Measurements from ENCODE around the gene HSD11B1L.

The HSD11B1L gene

DNA sequence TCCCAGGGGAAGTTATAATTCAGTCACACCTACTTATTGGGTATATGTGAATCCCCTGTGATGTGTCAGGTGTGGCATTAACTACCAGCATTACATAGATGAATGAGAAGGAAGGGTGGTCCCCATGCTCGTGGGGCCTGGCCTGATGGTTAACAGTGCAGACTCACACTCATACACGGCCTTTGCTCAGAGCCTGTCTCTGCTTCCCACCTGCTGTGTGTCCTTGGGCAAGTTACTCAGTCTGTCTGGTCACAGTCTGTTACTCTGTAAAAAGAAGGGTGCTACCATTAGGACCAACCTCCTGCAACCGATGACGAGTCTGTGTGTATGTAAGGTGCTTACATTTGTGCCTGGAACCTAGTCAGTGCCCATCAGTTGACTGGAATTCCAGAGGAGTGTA is 34.1 kb upstream of the HSD11B1L start:
- no peaks in the 10 kb centered on the region for H3K9me3 ChIP-seq (ENCODE audit: control insufficient read depth in 1 of 2, low read length in 2 of 2)

DNA sequence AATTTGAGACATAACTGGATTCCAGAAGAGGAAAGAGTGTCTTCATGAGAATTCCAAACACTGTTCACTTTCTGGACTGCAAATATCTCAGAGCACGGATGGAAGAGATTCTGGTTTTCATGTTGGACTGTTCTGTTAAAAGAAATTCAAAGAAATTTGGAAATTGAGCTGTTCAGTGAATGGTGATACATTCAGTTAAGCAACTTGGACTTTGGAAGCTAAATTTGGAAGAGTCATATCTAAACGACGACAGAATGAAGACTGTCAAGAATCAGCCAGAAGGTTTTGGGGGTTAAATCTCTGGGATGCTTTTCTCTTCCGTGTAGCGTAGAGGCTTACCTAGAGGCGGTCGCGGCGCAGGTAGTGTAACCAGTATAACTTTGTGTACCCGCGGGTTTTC is 32.4 kb upstream of the HSD11B1L start:
- no peak overlapping the region for H3K4me3 ChIP-seq (ENCODE audit: low read depth in 1 of 2, low read length in 2 of 2)
- no peaks in the 10 kb centered on the region for H3K4me1 ChIP-seq (ENCODE audit: control insufficient read depth in 1 of 2, insufficient read depth in 2 of 2, low read length in 2 of 2)
- H3K27ac ChIP-seq (ENCODE audit: low read length) = no peak overlapping the region
- peaks cover 77 to 83% of the 10 kb centered on the region in 2 donors for H3K36me3 ChIP-seq (ENCODE audit: control insufficient read depth in 1 of 2, insufficient read depth in 2 of 2, low read length in 2 of 2)
- H3K9me3 ChIP-seq (ENCODE audit: control insufficient read depth in 1 of 2, low read length in 2 of 2) = no peaks in the 10 kb centered on the region
- no peaks in the 10 kb centered on the region for H3K27me3 ChIP-seq (ENCODE audit: low read depth, low read length)

More for the DNA sequence above, 34.1 kb upstream of the HSD11B1L start:
- Histone ChIP-seq H3K4me1 (ENCODE audit: control insufficient read depth in 1 of 2, insufficient read depth in 2 of 2, low read length in 2 of 2) (no peaks in the 10 kb centered on the region), H3K4me3 (ENCODE audit: low read depth in 1 of 2, low read length in 2 of 2) (no peak overlapping the region), H3K27ac (ENCODE audit: low read length) (no peak overlapping the region), H3K36me3 (ENCODE audit: control insufficient read depth in 1 of 2, insufficient read depth in 2 of 2, low read length in 2 of 2) (peaks cover 78 to 82% of the 10 kb centered on the region in 2 donors), H3K27me3 (ENCODE audit: low read depth, low read length) (no peaks in the 10 kb centered on the region)

DNA sequence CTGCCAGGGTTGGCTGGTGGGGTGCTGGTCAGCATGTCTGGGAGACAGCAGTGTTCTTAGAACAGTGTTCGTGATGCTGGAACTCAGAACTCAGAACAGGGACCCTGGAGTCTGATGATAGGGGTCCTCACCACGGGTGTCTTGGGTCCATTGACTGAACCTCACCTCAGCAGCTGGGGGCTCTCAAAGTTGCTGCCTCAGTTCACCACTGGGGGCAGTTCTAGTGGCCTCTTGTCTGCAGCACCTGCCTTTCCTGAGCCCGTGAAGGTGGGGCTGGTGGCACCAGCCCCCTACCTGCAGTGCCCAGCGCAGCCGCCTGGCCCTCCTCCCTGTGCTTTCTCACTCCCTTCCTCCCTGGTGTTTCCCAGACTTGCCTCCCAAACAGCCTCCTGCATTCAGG is 29.5 kb upstream of the HSD11B1L start:
- Histone ChIP-seq H3K4me1 (ENCODE audit: control insufficient read depth in 1 of 2, insufficient read depth in 2 of 2, low read length in 2 of 2) (no peaks in the 10 kb centered on the region), H3K36me3 (ENCODE audit: control insufficient read depth in 1 of 2, insufficient read depth in 2 of 2, low read length in 2 of 2) (peaks cover 75 to 87% of the 10 kb centered on the region in 2 donors), H3K9me3 (ENCODE audit: control insufficient read depth in 1 of 2, low read length in 2 of 2) (no peaks in the 10 kb centered on the region), H3K27ac (ENCODE audit: low read length) (no peak overlapping the region), H3K27me3 (ENCODE audit: low read depth, low read length) (no peaks in the 10 kb centered on the region), H3K4me3 (ENCODE audit: low read depth in 1 of 2, low read length in 2 of 2) (no peak overlapping the region)

DNA sequence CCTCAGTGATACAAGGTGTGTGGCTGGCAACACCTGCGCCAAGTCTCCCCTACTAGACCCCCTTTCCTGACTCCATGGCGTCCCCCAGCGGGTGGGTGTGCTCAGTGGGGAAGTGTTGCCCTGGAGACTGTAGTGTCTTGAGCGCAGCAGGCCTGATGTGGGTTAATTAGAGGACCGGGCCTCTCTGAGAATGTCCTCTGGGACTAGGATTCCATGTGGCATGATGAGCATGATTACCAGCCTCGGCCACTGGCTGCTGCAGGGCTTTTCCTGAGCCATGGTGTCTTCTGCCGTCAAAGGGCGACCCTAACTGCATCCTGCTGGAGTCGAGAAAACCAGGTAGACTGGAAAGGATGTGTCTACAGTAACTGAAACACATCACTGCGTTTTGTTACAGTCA is 28.6 kb upstream of the HSD11B1L start:
- no peaks in the 10 kb centered on the region for H3K27me3 ChIP-seq (ENCODE audit: low read depth, low read length)
- H3K9me3 ChIP-seq (ENCODE audit: control insufficient read depth in 1 of 2, low read length in 2 of 2) = no peaks in the 10 kb centered on the region
- H3K36me3 ChIP-seq (ENCODE audit: control insufficient read depth in 1 of 2, insufficient read depth in 2 of 2, low read length in 2 of 2) = peaks cover 69 to 82% of the 10 kb centered on the region in 2 donors
- H3K4me3 ChIP-seq (ENCODE audit: low read depth in 1 of 2, low read length in 2 of 2) = no peak overlapping the region
- H3K27ac ChIP-seq (ENCODE audit: low read length) = no peak overlapping the region
- no peaks in the 10 kb centered on the region for H3K4me1 ChIP-seq (ENCODE audit: control insufficient read depth in 1 of 2, insufficient read depth in 2 of 2, low read length in 2 of 2)

DNA sequence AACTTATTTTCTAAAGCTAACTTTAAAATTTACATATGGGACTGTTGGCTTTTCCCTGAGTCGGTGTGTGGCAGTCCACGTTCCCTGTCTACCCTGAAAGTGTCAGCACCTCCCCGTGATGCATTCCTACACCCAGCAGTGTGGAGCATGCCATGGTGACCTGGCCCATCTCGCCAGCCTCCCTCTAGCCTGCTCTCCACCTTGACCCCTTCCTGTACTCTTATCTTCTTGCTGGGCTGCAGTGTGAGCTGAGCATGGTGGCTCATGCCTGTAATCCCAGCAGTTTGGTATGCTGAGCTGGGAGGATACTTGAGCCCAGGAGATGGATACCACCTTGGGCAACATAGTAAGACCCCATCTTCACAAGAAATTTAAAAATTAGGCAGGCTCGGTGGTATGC is 25.9 kb upstream of the HSD11B1L start:
- Histone ChIP-seq H3K9me3 (ENCODE audit: control insufficient read depth in 1 of 2, low read length in 2 of 2) (no peaks in the 10 kb centered on the region), H3K27me3 (ENCODE audit: low read depth, low read length) (no peaks in the 10 kb centered on the region), H3K36me3 (ENCODE audit: control insufficient read depth in 1 of 2, insufficient read depth in 2 of 2, low read length in 2 of 2) (peaks cover 63 to 85% of the 10 kb centered on the region in 2 donors), H3K4me3 (ENCODE audit: low read depth in 1 of 2, low read length in 2 of 2) (no peak overlapping the region), H3K27ac (ENCODE audit: low read length) (no peak overlapping the region), H3K4me1 (ENCODE audit: control insufficient read depth in 1 of 2, insufficient read depth in 2 of 2, low read length in 2 of 2) (no peaks in the 10 kb centered on the region)

DNA sequence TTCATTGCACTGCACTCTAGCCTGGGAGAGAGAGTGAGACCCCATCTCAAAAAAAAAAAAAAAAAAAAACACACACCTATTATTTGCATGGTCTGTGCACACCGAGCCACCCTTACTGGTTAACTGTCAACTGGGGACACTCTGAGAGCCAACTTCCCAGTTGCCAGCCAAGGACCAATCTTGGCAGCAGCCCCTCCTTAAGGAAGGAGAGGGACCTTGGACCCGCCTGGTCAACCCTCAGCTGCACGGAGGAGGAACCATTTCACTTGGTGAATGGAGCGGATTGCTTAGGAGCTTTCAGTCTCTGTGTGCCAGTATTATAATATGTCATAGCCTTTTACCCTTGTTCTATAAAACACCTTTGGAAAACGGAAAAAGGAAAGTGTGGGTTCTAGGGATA is 25.4 kb upstream of the HSD11B1L start:
- no peak overlapping the region for H3K4me3 ChIP-seq (ENCODE audit: low read depth in 1 of 2, low read length in 2 of 2)
- H3K27ac ChIP-seq (ENCODE audit: low read length) = no peak overlapping the region
- no peaks in the 10 kb centered on the region for H3K27me3 ChIP-seq (ENCODE audit: low read depth, low read length)
- H3K36me3 ChIP-seq (ENCODE audit: control insufficient read depth in 1 of 2, insufficient read depth in 2 of 2, low read length in 2 of 2) = peaks cover 64 to 84% of the 10 kb centered on the region in 2 donors
- H3K4me1 ChIP-seq (ENCODE audit: control insufficient read depth in 1 of 2, insufficient read depth in 2 of 2, low read length in 2 of 2) = no peaks in the 10 kb centered on the region
- H3K9me3 ChIP-seq (ENCODE audit: control insufficient read depth in 1 of 2, low read length in 2 of 2) = no peaks in the 10 kb centered on the region

DNA sequence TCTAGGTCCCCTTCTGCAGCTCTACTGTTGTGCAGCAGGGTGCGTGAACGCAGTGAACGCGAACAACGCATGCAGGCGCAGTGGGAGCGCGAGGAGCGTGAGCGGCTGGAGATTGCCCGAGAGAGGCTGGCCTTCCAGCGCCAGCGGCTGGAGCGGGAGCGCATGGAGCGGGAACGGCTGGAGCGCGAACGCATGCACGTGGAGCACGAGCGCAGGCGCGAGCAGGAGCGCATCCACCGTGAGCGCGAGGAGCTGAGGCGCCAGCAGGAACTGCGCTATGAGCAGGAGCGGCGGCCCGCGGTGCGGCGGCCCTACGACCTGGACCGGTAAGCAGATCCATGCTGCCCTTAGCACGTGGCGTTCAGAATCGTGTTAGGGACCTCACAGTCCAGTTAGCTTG is 19.3 kb upstream of the HSD11B1L start:
- no peak overlapping the region for H3K4me3 ChIP-seq (ENCODE audit: low read depth in 1 of 2, low read length in 2 of 2)
- no peaks in the 10 kb centered on the region for H3K4me1 ChIP-seq (ENCODE audit: control insufficient read depth in 1 of 2, insufficient read depth in 2 of 2, low read length in 2 of 2)
- H3K27me3 ChIP-seq (ENCODE audit: low read depth, low read length) = no peaks in the 10 kb centered on the region
- H3K9me3 ChIP-seq (ENCODE audit: control insufficient read depth in 1 of 2, low read length in 2 of 2) = no peaks in the 10 kb centered on the region
- H3K36me3 ChIP-seq (ENCODE audit: control insufficient read depth in 1 of 2, insufficient read depth in 2 of 2, low read length in 2 of 2) = peaks cover 54 to 85% of the 10 kb centered on the region in 2 donors
- H3K27ac ChIP-seq (ENCODE audit: low read length) = no peak overlapping the region

DNA sequence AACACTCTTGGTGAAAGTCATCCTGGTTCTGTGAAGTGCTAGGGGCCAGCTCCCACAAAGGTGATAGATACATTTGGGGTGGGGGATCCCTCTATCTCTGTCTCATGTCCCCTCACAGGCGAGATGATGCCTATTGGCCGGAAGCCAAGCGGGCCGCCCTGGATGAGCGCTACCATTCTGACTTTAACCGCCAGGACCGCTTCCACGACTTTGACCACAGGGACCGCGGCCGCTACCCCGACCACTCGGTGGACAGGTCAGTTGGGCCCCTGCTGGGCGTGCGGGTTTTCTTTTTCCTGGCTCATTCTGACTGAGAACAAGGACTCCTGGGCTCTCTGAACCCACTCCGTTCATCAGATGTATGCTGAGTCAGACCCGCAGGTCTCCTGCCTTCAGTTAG is 16.9 kb upstream of the HSD11B1L start:
- no peaks in the 10 kb centered on the region for H3K27me3 ChIP-seq (ENCODE audit: low read depth, low read length)
- no peak overlapping the region for H3K4me3 ChIP-seq (ENCODE audit: low read depth in 1 of 2, low read length in 2 of 2)
- H3K9me3 ChIP-seq (ENCODE audit: control insufficient read depth in 1 of 2, low read length in 2 of 2) = no peaks in the 10 kb centered on the region
- H3K27ac ChIP-seq (ENCODE audit: low read length) = no peak overlapping the region
- H3K4me1 ChIP-seq (ENCODE audit: control insufficient read depth in 1 of 2, insufficient read depth in 2 of 2, low read length in 2 of 2) = no peaks in the 10 kb centered on the region
- peaks cover 55 to 91% of the 10 kb centered on the region in 2 donors for H3K36me3 ChIP-seq (ENCODE audit: control insufficient read depth in 1 of 2, insufficient read depth in 2 of 2, low read length in 2 of 2)

DNA sequence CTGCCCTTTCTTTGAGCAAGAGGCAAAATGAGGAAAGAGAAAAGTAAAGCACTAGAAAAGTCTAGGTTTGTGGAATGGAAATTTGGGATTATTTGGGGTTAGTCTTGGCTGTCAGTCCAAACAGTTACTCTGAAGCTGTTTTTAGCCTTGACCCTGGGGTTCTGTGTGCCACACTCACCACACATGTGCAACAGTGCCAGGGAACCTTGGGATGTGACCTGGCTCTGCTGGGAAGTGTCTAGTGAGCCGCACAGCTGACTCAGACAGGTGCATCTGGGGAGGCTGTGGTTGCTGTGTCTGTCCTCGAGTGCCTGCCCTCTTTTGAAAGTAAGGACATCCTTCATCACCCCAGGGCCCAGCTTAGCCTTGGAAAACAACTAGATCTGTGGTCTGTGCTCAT is 16.3 kb upstream of the HSD11B1L start:
- Histone ChIP-seq H3K27ac (ENCODE audit: low read length) (no peak overlapping the region), H3K27me3 (ENCODE audit: low read depth, low read length) (no peaks in the 10 kb centered on the region), H3K4me3 (ENCODE audit: low read depth in 1 of 2, low read length in 2 of 2) (no peak overlapping the region), H3K36me3 (ENCODE audit: control insufficient read depth in 1 of 2, insufficient read depth in 2 of 2, low read length in 2 of 2) (peaks cover 55 to 92% of the 10 kb centered on the region in 2 donors), H3K4me1 (ENCODE audit: control insufficient read depth in 1 of 2, insufficient read depth in 2 of 2, low read length in 2 of 2) (no peaks in the 10 kb centered on the region), H3K9me3 (ENCODE audit: control insufficient read depth in 1 of 2, low read length in 2 of 2) (no peaks in the 10 kb centered on the region)

DNA sequence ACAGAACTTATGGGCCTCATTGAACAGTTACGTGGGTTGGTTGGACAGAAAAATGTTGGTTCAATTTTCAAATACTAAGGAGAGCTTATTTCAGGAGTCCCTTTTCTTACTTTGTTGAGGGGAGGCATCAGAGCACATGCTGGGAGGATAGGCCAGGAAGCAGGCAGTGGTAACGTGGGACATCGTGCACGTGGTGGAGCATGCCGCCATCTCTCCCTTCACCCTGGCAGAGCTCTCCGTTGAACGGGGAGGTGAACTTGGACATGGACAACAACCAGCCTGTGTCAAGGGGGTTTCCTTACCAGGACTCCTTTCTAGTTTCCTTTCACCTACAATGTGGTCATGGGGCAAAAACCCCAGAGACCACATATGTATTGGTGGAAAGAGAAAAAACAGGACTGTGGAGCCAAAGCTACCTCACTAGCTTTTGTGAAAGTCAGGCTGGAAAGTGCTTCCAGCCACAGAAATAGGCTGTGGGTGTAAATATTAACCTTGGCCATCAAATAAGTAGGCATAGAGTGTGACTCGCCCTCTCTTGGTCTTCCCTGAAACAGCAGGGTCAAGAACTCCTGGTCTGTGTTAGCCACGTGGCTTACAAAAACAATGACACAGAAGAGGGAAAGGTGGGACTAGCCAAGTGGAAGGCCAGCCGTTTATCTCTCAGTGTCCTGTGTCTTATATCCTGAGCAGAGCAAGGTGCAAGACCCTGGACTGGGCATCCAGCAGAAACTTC is 14.9 kb upstream of the HSD11B1L start:
- Histone ChIP-seq H3K4me3 (ENCODE audit: low read depth in 1 of 2, low read length in 2 of 2) (no peak overlapping the region), H3K36me3 (ENCODE audit: control insufficient read depth in 1 of 2, insufficient read depth in 2 of 2, low read length in 2 of 2) (peaks cover 48 to 84% of the 10 kb centered on the region in 2 donors), H3K27ac (ENCODE audit: low read length) (no peak overlapping the region)

DNA sequence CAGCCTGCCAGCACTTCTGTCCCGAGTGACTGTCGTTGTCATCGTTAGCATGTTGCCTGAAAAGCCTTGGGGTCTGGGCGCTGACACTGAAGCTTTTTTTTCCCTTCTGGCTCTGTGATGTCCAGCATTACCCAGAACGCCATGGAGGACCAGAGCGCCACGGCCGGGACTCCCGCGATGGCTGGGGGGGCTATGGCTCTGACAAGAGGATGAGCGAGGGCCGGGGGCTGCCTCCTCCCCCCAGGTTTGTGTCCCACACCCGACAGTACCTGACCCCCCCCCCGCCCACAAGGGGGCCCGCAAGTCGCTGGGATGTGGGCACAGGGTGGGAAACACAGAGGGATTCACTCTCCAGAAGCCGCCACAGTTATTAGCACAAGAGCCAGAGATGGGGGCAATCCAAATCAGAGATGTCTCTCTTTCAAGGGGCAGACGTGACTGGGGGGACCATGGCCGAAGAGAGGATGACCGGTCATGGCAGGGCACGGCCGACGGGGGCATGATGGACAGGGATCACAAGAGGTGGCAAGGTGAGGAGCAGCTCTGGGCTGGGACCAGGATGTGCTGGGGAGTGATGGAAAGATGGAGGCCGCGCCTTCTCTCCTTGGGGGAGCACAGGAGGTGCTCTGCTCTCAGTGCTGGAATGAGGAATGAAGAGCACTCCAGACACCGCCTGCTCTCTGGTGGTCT is 13.8 kb upstream of the HSD11B1L start:
- H3K36me3 ChIP-seq (ENCODE audit: control insufficient read depth in 1 of 2, insufficient read depth in 2 of 2, low read length in 2 of 2) = peaks cover 43 to 73% of the 10 kb centered on the region in 2 donors
- H3K27ac ChIP-seq (ENCODE audit: low read length) = no peak overlapping the region
- no peaks in the 10 kb centered on the region for H3K4me1 ChIP-seq (ENCODE audit: control insufficient read depth in 1 of 2, insufficient read depth in 2 of 2, low read length in 2 of 2)
- no peak overlapping the region for H3K4me3 ChIP-seq (ENCODE audit: low read depth in 1 of 2, low read length in 2 of 2)
- no peaks in the 10 kb centered on the region for H3K9me3 ChIP-seq (ENCODE audit: control insufficient read depth in 1 of 2, low read length in 2 of 2)
- no peaks in the 10 kb centered on the region for H3K27me3 ChIP-seq (ENCODE audit: low read depth, low read length)

More for the DNA sequence above, 14.9 kb upstream of the HSD11B1L start:
- no peaks in the 10 kb centered on the region for H3K4me1 ChIP-seq (ENCODE audit: control insufficient read depth in 1 of 2, insufficient read depth in 2 of 2, low read length in 2 of 2)
- H3K27me3 ChIP-seq (ENCODE audit: low read depth, low read length) = no peaks in the 10 kb centered on the region
- H3K9me3 ChIP-seq (ENCODE audit: control insufficient read depth in 1 of 2, low read length in 2 of 2) = no peaks in the 10 kb centered on the region
